Hepatocyte (in vitro differentiated cells): ENCODE results near the gene UMAD1. TPM values are rescaled to one million over a fixed set of nuclear protein-coding genes. Genes with fewer than 3 reads are reported as not detected.

Source experiments
- DNase-seq: peaks from one replicate; pipeline ENCODE4 v3.0.0-alpha.2; 2016; ENCODE audit warnings: low spot score
- H2AFZ ChIP-seq: fragments of 200-600 bp; sonication (generic); 2 replicates; pipeline ENCODE4 v1.6.0; 2016; ENCODE audit warnings: antibody characterized with exemption, mild to moderate bottlenecking
- H3K27ac ChIP-seq: fragments of 200-600 bp; sonication (generic); 2 replicates; pipeline ENCODE4 v1.5.1; 2016; ENCODE audit warnings: mild to moderate bottlenecking
- H3K27me3 ChIP-seq: fragments of 200-600 bp; sonication (generic); 2 replicates; pipeline ENCODE4 v1.6.1; 2016
- H3K36me3 ChIP-seq: fragments of 200-600 bp; sonication (generic); replicated peaks from 2 replicates; pipeline ENCODE4 v1.5.1; 2016; ENCODE audit warnings: low read depth; ENCODE audit not compliant: insufficient read depth
- H3K4me1 ChIP-seq: fragments of 200-600 bp; sonication (generic); 2 replicates; pipeline ENCODE4 v1.5.1; 2016; ENCODE audit warnings: mild to moderate bottlenecking, moderate library complexity; ENCODE audit not compliant: insufficient read depth
- H3K4me2 ChIP-seq: fragments of 200-600 bp; sonication (generic); 2 replicates; pipeline ENCODE4 v1.6.0; 2016
- H3K4me3 ChIP-seq: fragments of 200-600 bp; sonication (generic); 2 replicates; pipeline ENCODE4 v1.5.1; 2016; ENCODE audit warnings: mild to moderate bottlenecking
- H3K79me2 ChIP-seq: fragments of 200-600 bp; sonication (generic); 2 replicates; pipeline ENCODE4 v1.6.0; 2017; ENCODE audit warnings: mild to moderate bottlenecking
- H3K9me2 ChIP-seq: fragments of 200-600 bp; sonication (generic); replicated peaks from 2 replicates; pipeline ENCODE4 v1.6.0; 2017; ENCODE audit warnings: mild to moderate bottlenecking; ENCODE audit not compliant: insufficient read depth
- H3K9me3 ChIP-seq: fragments of 200-600 bp; sonication (generic); 2 replicates; pipeline ENCODE4 v1.5.1; 2016; ENCODE audit warnings: low read depth, mild to moderate bottlenecking
- H4K20me1 ChIP-seq: fragments of 200-600 bp; sonication (generic); 2 replicates; pipeline ENCODE4 v1.6.0; 2016; ENCODE audit warnings: mild to moderate bottlenecking; ENCODE audit not compliant: insufficient read depth, poor library complexity, severe bottlenecking
- EZH2 ChIP-seq: fragments of 200-600 bp; sonication (generic); IDR thresholded peaks from 2 replicates; pipeline ENCODE4 v1.6.1; 2016; ENCODE audit warnings: antibody characterized with exemption, mild to moderate bottlenecking, borderline replicate concordance
- EZH2phosphoT487 ChIP-seq: fragments of 200-600 bp; sonication (generic); IDR thresholded peaks from one replicate; pipeline ENCODE4 v1.6.1; 2018; ENCODE audit warnings: antibody characterized with exemption, mild to moderate bottlenecking, low read depth, moderate library complexity; ENCODE audit not compliant: unreplicated experiment, severe bottlenecking
- WGBS: methylation state at CpG from one replicate; pipeline ENCODE4 v1.1.6; 2016; ENCODE audit warnings: low lambda C conversion rate; ENCODE audit errors: missing lambda C conversion rate; 5-methylcytosine and 5-hydroxymethylcytosine counted together
- polyA plus RNA-seq: library from polyadenylated mRNA; unstranded; fragments of >200 nt; fragmentation: Nextera tagmentation; extraction: Ambion mirVana; gene quantifications from 2 replicates; pipeline ENCODE4 v1.2.1, GENCODE V29; 2016
- total RNA-seq: library from RNA; depleted of rRNA; stranded (reverse); fragments of >200 nt; gene quantifications from 2 replicates; pipeline ENCODE4 v1.2.3, GENCODE V29; 2014
- TF ChIP-seq, protein P1 (sequence below): fragments of 200-600 bp; sonication (generic); IDR thresholded peaks from 2 replicates; pipeline ENCODE4 v1.5.1; 2016; ENCODE audit warnings: antibody characterized with exemption, mild to moderate bottlenecking; ENCODE audit not compliant: poor library complexity

Gene UMAD1
- total and polyA plus RNA-seq, 2 experiments from 2014 or later = 15.7 to 29.0 TPM

DNA sequence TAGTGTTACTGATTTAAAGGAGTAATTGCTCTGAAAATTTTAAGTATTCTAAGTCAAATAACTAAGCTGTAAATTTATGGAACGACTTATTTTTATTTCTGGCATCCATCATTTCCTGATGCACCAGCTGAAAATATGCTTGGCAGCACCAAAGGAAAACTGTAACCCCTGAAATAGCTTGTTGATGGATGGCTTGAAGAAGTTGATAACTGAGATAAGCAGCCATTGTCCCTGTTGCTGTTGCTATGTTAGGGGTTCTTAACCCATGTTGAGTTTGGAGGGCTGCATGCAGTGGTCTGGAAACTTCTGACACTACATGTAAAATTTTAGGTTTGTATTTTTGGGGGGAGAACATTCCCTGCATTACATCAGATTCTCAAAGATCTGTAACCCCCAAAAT lies 47.2 kb downstream of the UMAD1 start:
- Histone ChIP-seq H2AFZ (no peak overlapping the region), H3K9me2 (no peaks in the 10 kb centered on the region), H3K79me2 (peaks cover 14% of the 10 kb centered on the region), H3K9me3 (no peaks in the 10 kb centered on the region), H3K27me3 (no peaks in the 10 kb centered on the region), H4K20me1 (no peaks in the 10 kb centered on the region), H3K27ac (no peak overlapping the region), H3K4me1 (peaks cover 4% of the 10 kb centered on the region), H3K4me2 (no peak overlapping the region), H3K36me3 (no peaks in the 10 kb centered on the region), H3K4me3 (no peak overlapping the region)
- TF ChIP-seq EZH2phosphoT487 = no peak
- TF ChIP-seq EZH2 = no peak
- TF ChIP-seq, protein P1, sequence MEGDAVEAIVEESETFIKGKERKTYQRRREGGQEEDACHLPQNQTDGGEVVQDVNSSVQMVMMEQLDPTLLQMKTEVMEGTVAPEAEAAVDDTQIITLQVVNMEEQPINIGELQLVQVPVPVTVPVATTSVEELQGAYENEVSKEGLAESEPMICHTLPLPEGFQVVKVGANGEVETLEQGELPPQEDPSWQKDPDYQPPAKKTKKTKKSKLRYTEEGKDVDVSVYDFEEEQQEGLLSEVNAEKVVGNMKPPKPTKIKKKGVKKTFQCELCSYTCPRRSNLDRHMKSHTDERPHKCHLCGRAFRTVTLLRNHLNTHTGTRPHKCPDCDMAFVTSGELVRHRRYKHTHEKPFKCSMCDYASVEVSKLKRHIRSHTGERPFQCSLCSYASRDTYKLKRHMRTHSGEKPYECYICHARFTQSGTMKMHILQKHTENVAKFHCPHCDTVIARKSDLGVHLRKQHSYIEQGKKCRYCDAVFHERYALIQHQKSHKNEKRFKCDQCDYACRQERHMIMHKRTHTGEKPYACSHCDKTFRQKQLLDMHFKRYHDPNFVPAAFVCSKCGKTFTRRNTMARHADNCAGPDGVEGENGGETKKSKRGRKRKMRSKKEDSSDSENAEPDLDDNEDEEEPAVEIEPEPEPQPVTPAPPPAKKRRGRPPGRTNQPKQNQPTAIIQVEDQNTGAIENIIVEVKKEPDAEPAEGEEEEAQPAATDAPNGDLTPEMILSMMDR = no peak
- no peak for DNase-seq
- 59% methylated on average over 1 of the region's 1 CpG for WGBS

DNA sequence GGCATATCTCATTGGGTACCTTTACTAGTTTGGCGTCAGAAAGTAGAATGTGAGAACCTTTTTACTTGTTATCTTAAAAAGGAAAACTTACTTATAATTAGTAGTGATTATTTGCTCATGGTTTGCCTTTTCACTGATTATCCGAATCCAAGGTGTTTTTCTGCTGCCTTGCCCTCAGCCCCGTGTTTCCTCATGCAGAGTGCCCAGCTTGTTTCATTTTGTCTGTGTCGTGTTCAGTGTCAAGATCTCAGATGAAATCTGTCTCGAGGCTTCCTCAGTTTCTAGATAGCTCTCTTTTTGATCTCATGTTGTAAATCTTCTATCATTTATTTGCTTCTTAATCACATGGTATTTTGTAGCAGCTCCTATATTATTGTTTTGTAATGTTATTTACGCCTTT lies 47.8 kb downstream of the UMAD1 start:
- H3K4me1 ChIP-seq = peaks cover 4% of the 10 kb centered on the region
- H3K9me2 ChIP-seq = no peaks in the 10 kb centered on the region
- no peaks in the 10 kb centered on the region for H4K20me1 ChIP-seq
- TF ChIP-seq EZH2phosphoT487 (no peak), EZH2 (no peak)
- TF ChIP-seq, protein P1 = no peak
- no peak for DNase-seq
- no peak overlapping the region for H3K4me2 ChIP-seq
- H3K27me3 ChIP-seq = no peaks in the 10 kb centered on the region
- no peaks in the 10 kb centered on the region for H3K36me3 ChIP-seq
- peaks cover 14% of the 10 kb centered on the region for H3K79me2 ChIP-seq
- H3K9me3 ChIP-seq = no peaks in the 10 kb centered on the region
- H3K27ac ChIP-seq = no peak overlapping the region
- no peak overlapping the region for H3K4me3 ChIP-seq
- H2AFZ ChIP-seq = no peak overlapping the region
- 76% methylated on average over 6 of the region's 6 CpGs for WGBS

DNA sequence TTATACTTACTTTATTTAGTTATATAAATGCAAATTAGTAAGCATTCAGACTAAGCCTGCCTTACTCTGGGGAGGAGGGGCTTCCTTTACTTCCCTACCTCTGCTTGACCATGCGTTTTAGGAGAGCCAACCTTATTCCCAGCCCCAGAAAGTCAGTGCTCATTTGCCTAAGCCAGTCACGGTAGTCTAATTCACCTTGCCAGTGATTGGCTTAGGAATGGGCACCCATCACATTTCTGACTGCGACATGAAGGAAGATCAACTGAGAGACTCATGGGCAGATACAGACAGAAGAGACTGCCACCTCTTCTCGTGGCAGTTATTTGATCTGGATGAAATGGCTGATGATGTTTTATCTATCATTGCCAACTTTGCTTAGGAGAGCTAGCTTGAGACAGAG lies 48.4 kb downstream of the UMAD1 start:
- DNase-seq = no peak
- TF ChIP-seq EZH2 = no peak
- no peak for TF ChIP-seq EZH2phosphoT487
- TF ChIP-seq, protein P1 = no peak
- H3K79me2 ChIP-seq = peaks cover 14% of the 10 kb centered on the region
- H3K4me3 ChIP-seq = no peak overlapping the region
- no peaks in the 10 kb centered on the region for H3K36me3 ChIP-seq
- 93% methylated on average over 4 of the region's 4 CpGs for WGBS
- H3K9me3 ChIP-seq = no peaks in the 10 kb centered on the region
- no peaks in the 10 kb centered on the region for H3K27me3 ChIP-seq
- no peaks in the 10 kb centered on the region for H3K9me2 ChIP-seq
- no peaks in the 10 kb centered on the region for H4K20me1 ChIP-seq
- H2AFZ ChIP-seq = no peak overlapping the region
- no peak overlapping the region for H3K27ac ChIP-seq
- peaks cover 4% of the 10 kb centered on the region for H3K4me1 ChIP-seq
- no peak overlapping the region for H3K4me2 ChIP-seq

DNA sequence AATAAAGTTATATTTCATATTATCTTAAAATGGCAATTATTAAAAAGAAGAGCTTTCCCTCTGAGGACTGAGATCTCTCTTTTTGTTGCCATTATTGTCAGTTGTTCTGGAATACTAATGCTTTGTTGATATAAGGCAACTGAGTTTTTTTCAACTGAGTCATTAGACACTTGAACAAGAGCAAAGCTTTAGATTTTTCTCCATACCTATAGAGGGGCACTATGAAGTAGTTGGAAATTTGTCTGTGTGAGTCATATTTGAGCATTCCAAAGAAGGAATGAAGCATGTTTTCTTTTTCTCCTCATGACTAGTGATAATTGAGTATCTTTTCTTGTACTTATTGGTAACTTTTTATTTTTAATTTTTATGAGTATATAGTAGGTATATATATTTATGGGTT lies 53.3 kb downstream of the UMAD1 start:
- H3K4me1 ChIP-seq = peaks cover 9% of the 10 kb centered on the region
- no peak overlapping the region for H3K4me3 ChIP-seq
- TF ChIP-seq EZH2 = no peak
- TF ChIP-seq, protein P1 = no peak
- TF ChIP-seq EZH2phosphoT487 = no peak
- no peak overlapping the region for H3K4me2 ChIP-seq
- H3K79me2 ChIP-seq = no peaks in the 10 kb centered on the region
- no peak overlapping the region for H2AFZ ChIP-seq
- no peaks in the 10 kb centered on the region for H3K9me2 ChIP-seq
- H3K27me3 ChIP-seq = no peaks in the 10 kb centered on the region
- DNase-seq = no peak
- H4K20me1 ChIP-seq = no peaks in the 10 kb centered on the region
- no peaks in the 10 kb centered on the region for H3K36me3 ChIP-seq
- H3K27ac ChIP-seq = peak overlapping the region; percentile 3
- no peaks in the 10 kb centered on the region for H3K9me3 ChIP-seq
